ENCODE results near the gene DNAJA4. TPM values are rescaled to one million over a fixed set of nuclear protein-coding genes. Genes with fewer than 3 reads are reported as not detected.

The DNAJA4 gene
- total RNA-seq, 4 donors from 2014 or later, result 9.5 to 21.9 (median 13.8) TPM

DNA sequence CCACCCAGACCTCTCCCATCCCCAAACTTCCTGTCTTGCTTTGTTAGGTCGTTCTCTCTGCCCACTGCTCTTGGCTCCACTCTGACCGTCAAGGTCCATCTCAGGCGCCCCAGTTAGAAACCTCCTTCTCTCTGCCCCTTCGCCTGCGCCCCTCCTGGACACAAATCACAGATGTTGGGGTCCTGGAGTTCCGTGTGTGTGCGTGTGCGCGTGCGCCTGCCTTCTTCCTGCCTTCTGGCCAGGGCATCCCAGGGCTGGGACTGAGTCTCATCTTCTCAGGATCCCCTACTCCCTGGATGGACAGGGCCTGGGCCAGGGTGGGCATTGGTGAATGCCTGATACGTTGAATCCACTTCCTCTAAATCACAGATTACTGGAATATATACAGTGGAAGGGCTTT, 30.9 kb upstream of the DNAJA4 start:
- no peak for TF ChIP-seq POLR2A (IDR thresholded peaks at IDR 0.05)
- TF ChIP-seq, protein P1, sequence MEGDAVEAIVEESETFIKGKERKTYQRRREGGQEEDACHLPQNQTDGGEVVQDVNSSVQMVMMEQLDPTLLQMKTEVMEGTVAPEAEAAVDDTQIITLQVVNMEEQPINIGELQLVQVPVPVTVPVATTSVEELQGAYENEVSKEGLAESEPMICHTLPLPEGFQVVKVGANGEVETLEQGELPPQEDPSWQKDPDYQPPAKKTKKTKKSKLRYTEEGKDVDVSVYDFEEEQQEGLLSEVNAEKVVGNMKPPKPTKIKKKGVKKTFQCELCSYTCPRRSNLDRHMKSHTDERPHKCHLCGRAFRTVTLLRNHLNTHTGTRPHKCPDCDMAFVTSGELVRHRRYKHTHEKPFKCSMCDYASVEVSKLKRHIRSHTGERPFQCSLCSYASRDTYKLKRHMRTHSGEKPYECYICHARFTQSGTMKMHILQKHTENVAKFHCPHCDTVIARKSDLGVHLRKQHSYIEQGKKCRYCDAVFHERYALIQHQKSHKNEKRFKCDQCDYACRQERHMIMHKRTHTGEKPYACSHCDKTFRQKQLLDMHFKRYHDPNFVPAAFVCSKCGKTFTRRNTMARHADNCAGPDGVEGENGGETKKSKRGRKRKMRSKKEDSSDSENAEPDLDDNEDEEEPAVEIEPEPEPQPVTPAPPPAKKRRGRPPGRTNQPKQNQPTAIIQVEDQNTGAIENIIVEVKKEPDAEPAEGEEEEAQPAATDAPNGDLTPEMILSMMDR (IDR thresholded peaks at IDR 0.05), result no peak

DNA sequence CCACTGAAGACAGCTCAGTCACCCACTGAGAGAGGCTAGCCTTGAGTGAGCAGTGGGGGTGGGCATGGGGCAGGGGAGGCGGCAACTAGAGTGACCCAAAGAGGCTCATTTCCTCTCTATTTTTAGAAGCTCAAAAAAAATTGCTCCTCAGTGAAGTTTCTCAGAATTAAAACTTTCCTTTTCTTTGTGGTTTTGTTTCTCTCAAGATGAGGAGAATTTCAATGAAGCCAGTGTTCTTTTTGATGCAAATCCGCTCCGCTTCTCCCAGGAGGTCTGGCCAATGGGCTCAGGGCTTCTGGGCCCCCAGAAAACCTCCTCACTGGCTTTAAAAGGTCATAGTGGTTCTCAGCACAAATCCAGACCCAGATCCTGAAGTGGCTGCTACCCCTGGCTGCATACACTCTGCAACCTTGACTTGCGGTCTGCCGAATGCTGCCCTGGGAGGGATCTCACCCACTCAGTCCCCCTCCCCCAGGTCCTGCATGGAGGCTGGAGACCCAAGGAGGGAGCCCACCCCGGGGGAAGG, 29.8 kb upstream of the DNAJA4 start, which contains the start of gene ACSBG1:
ACSBG1 (minus strand) TSS at position 51 of the 526 bp plus-strand sequence. CDS start 64 bp downstream, outside the sequence.
- H3K36me3 ChIP-seq, result no peaks in the 10 kb centered on the region
- no peaks in the 10 kb centered on the region for H3K4me1 ChIP-seq
- H3K27ac ChIP-seq, result no peak within 1 kb of the TSS
- intact Hi-C loops (cut with DNase I), result no loop called here
- no peaks in the 10 kb centered on the region for H3K9me3 ChIP-seq
- no peak for DNase-seq
- 45 to 54% methylated on average over 5 to 6 of the region's 6 CpGs for WGBS, 2 donors
- no peak within 1 kb of the TSS for H3K4me3 ChIP-seq (replicated peaks in 1 of 3)
- no peaks in the 10 kb centered on the region for H3K27me3 ChIP-seq
- TF ChIP-seq, protein P1 (IDR thresholded peaks at IDR 0.05), result no peak
- TF ChIP-seq POLR2A (IDR thresholded peaks at IDR 0.05), result no peak

More for the DNA sequence above, 30.9 kb upstream of the DNAJA4 start:
- DNase-seq, result no peak
- Histone ChIP-seq H3K27ac (no peak overlapping the region), H3K4me1 (no peaks in the 10 kb centered on the region), H3K9me3 (no peaks in the 10 kb centered on the region), H3K4me3 (replicated peaks in 1 of 3) (no peak overlapping the region), H3K27me3 (no peaks in the 10 kb centered on the region), H3K36me3 (no peaks in the 10 kb centered on the region)
- intact Hi-C loops (cut with DNase I), result no loop called here
- whole genome bisulfite sequencing, 2 donors, result 77% methylated on average over 11 of the region's 11 CpGs

DNA sequence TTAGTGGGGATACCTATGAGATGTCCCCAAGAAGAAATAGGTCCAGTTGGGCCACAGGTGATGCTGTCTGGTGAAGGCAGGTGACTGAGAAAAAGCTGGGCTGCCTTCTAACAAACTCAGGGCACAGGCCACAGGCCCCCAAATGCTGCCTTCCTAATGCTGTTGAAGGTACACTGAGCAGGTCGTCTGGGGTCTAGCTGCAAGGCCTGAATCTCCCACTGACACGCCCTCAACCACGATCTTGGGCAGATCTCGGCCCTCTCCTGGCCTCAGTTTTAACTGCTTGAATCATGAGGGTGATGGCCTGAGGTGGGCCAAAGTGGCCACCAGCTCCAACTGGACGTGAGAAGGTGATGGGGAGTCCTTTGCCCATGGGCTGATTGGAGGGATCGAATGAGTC, 27.9 kb upstream of the DNAJA4 start:
- 95 to 97% methylated on average over 6 of the region's 6 CpGs for WGBS, 2 donors
- Histone ChIP-seq H3K4me1 (no peaks in the 10 kb centered on the region), H3K9me3 (no peaks in the 10 kb centered on the region), H3K27me3 (no peaks in the 10 kb centered on the region), H3K36me3 (no peaks in the 10 kb centered on the region), H3K4me3 (replicated peaks in 1 of 3) (no peak overlapping the region), H3K27ac (no peak overlapping the region)
- no peak for TF ChIP-seq POLR2A (IDR thresholded peaks at IDR 0.05)
- TF ChIP-seq, protein P1 (IDR thresholded peaks at IDR 0.05), result no peak
- DNase-seq, result no peak
- intact Hi-C loops (cut with DNase I), result no loop called here

DNA sequence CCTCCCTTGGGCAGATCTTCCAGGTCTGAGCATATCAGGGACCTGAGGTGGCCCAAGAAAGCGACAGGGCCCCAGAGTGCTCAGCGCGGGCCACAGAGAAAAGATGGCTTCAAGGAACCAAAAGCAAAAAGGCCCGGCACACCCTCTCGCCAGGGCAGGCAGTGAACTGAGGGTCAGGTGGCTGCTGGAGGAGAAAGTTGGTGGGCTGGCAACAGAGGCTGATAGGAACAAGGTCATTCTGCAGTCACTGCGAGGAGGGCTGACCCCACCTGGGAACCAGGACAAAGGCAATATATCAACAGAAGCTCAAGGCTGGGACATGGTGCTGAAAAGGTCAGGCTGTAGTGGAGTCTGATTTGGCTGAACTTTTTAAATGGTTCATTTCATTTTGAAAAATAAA, 27.2 kb upstream of the DNAJA4 start:
- DNase-seq, result no peak
- Histone ChIP-seq H3K36me3 (no peaks in the 10 kb centered on the region), H3K4me3 (replicated peaks in 1 of 3) (no peak overlapping the region), H3K4me1 (no peaks in the 10 kb centered on the region), H3K27ac (no peak overlapping the region), H3K9me3 (no peaks in the 10 kb centered on the region), H3K27me3 (no peaks in the 10 kb centered on the region)
- intact Hi-C loops (cut with DNase I), result no loop called here
- no peak for TF ChIP-seq POLR2A (IDR thresholded peaks at IDR 0.05)
- TF ChIP-seq, protein P1 (IDR thresholded peaks at IDR 0.05), result no peak
- WGBS, 2 donors, result 84 to 85% methylated on average over 6 of the region's 6 CpGs

DNA sequence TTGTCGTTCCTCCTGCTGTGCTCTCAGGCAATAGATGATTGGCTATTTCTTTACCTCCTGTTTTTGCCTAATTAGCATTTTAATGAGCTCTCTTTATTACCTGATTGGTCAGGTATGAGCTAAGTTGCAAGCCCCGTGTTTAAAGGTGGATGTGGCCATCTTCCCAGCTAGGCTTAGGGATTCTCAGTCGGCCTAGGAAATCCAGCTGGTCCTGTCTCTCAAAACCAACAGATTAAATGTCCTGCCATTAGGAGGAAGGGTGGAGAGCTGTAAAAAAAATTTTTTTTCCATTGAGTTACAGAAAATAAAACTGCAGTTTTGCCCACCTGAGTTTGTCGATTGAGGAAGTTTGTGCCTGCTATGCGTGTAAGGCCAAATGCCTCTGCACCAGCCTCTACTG, 24.6 kb upstream of the DNAJA4 start:
- H3K36me3 ChIP-seq, result no peaks in the 10 kb centered on the region
- no peaks in the 10 kb centered on the region for H3K9me3 ChIP-seq
- no peak for DNase-seq
- intact Hi-C loops (cut with DNase I), result loop anchor here (2.0 to 5.0 kb wide), 2 partner anchors 127 to 278 kb away; no protein-coding TSS in a partner anchor
- H3K27me3 ChIP-seq, result no peaks in the 10 kb centered on the region
- no peak overlapping the region for H3K27ac ChIP-seq
- H3K4me3 ChIP-seq (replicated peaks in 1 of 3), result no peak overlapping the region
- peaks cover 0 to 9% of the 10 kb centered on the region in 2 donors for H3K4me1 ChIP-seq
- TF ChIP-seq POLR2A (IDR thresholded peaks at IDR 0.05), result no peak
- TF ChIP-seq, protein P1 (IDR thresholded peaks at IDR 0.05), result no peak
- 89 to 93% methylated on average over 5 of the region's 5 CpGs for WGBS, 2 donors
